Transverse colon (tissue), 4 donors: ENCODE results near the gene IGSF21. TPM values are rescaled to one million over a fixed set of nuclear protein-coding genes. Genes with fewer than 3 reads are reported as not detected.

ENCODE experiments used
- DNase-seq: peaks from one replicate; pipeline ENCODE4 v3.0.0-alpha.2; 2019
- H3K27ac ChIP-seq, 4 donors: fragments of 200-600 bp; sonication (generic); 2 replicates each; pipeline ENCODE4 v1.5.1; 2016 to 2018; ENCODE audit warnings: inconsistent platforms in 4 of 4
- H3K27me3 ChIP-seq: fragments of 200-600 bp; sonication (generic); 2 replicates; pipeline ENCODE4 v1.5.1; 2017; ENCODE audit warnings: inconsistent platforms
- H3K36me3 ChIP-seq, 4 donors: fragments of 200-600 bp; sonication (generic); 2 replicates each; pipeline ENCODE4 v1.5.1; 2017 to 2019; ENCODE audit warnings: inconsistent platforms in 4 of 4
- H3K4me1 ChIP-seq, 4 donors: fragments of 200-600 bp; sonication (generic); 2 replicates each; pipeline ENCODE4 v1.5.1; 2017 to 2020; ENCODE audit warnings: inconsistent platforms in 4 of 4
- H3K4me3 ChIP-seq, 4 donors: fragments of 200-600 bp; sonication (generic); 1 replicate in 1 of 4; 2 replicates in 3 of 4; pipeline versions ENCODE4 v1.5.1 to v1.6.1; 2017 to 2019; ENCODE audit warnings: inconsistent platforms in 4 of 4
- H3K9me3 ChIP-seq, 2 donors: fragments of 200-600 bp; sonication (generic); 2 replicates each; pipeline ENCODE4 v1.5.1; 2017 to 2019; ENCODE audit warnings: inconsistent platforms in 2 of 2
- CTCF ChIP-seq, 5 experiments: fragments of 200-600 bp in 3 of 5; fragments of 450-650 bp in 2 of 5; sonication (generic) in 3 of 5; IDR thresholded peaks; 1 replicate in 2 of 5; 2 replicates in 3 of 5; pipeline ENCODE4 v1.5.1; 2016 to 2017; ENCODE audit warnings: antibody characterized with exemption in 5 of 5, inconsistent platforms in 3 of 5, mild to moderate bottlenecking in 2 of 5, moderate library complexity in 1 of 5
- EP300 ChIP-seq: sonication (generic); formaldehyde crosslinking; IDR thresholded peaks from one replicate; pipeline ENCODE4 v1.6.1; 2017; ENCODE audit warnings: antibody characterized with exemption, low read depth
- POLR2A ChIP-seq: fragments of 450-650 bp; IDR thresholded peaks from one replicate; pipeline ENCODE4 v1.6.1; 2016; ENCODE audit warnings: antibody characterized with exemption, mild to moderate bottlenecking, moderate library complexity
- POLR2AphosphoS5 ChIP-seq, 3 donors: sonication (generic); formaldehyde crosslinking; IDR thresholded peaks; one replicate each; pipeline ENCODE4 v1.6.1; 2016; ENCODE audit warnings: antibody characterized with exemption in 3 of 3
- WGBS, 2 donors: methylation state at CpG; one replicate each; pipeline ENCODE4 v1.1.5; 2018; ENCODE audit warnings: low coverage in 1 of 2; 5-methylcytosine and 5-hydroxymethylcytosine counted together
- in situ Hi-C, 4 donors: fragments of 200-750 bp; cut with MboI; loops; one replicate each; pipeline versions ENCODE4 v1.15.0 to v1.15.1; 2017; ENCODE audit warnings: low sequenced_read_pairs in 3 of 4, low pct_ligation_motif_present in 1 of 4, low pct_unique_long_range_greater_than_20kb in 1 of 4
- intact Hi-C: fragments of 100-400 bp; cut with DNase I; formaldehyde crosslinking; loops from one replicate; pipeline ENCODE4 v1.15.1; 2023; ENCODE audit warnings: low total_unique reads
- total RNA-seq, 4 donors: library from RNA; depleted of rRNA; stranded (reverse); fragments of >200 nt; gene quantifications; one replicate each; pipeline ENCODE4 v1.1.0, GENCODE V29; 2016

Gene IGSF21
- total RNA-seq, 4 donors from 2014 or later: 1.1 to 6.8 (median 1.6) TPM; not detected in 1

DNA sequence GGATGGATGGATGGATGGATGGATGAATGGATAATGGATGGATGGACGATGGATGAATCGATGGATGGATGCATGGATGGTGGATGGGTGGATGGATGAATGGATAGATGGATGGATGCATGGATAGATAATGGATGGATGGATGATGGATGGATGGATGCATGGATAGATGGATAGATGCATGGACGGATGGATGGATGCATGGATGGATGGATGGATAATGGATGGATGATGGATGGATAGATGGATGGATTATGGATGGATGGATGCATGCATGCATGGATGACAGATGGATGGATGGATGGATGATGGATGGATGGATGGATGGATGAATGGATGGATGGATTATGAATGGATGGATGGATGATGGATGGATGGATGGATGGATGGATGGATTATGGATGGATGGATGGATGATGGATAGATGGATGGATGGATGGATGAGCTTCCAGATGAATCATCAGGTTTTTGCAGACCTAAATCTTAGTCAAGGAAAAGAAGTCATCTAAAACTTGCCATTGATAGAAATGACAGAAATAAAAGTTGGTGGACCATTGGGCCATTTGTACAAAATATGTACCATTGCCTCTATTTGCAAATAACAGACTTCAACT, 197.7 kb downstream of the IGSF21 start:
- Histone ChIP-seq H3K27ac (no peak overlapping the region), H3K36me3 (no peaks in the 10 kb centered on the region), H3K27me3 (peaks cover 9% of the 10 kb centered on the region), H3K4me3 (no peak overlapping the region), H3K9me3 (no peaks in the 10 kb centered on the region), H3K4me1 (no peaks in the 10 kb centered on the region)
- WGBS, 2 donors: 81 to 86% methylated on average over 3 of the region's 3 CpGs
- intact Hi-C loops: no loop called here
- TF ChIP-seq CTCF (IDR thresholded peaks at IDR 0.05) (no peak), EP300 (no peak), POLR2AphosphoS5 (IDR thresholded peaks at IDR 0.05) (no peak), POLR2A (no peak)
- no peak for DNase-seq
- in situ Hi-C loops: loop anchor here in 1 of 4 donors (25.0 kb wide), 1 partner anchor 257 kb away; no protein-coding TSS in a partner anchor

DNA sequence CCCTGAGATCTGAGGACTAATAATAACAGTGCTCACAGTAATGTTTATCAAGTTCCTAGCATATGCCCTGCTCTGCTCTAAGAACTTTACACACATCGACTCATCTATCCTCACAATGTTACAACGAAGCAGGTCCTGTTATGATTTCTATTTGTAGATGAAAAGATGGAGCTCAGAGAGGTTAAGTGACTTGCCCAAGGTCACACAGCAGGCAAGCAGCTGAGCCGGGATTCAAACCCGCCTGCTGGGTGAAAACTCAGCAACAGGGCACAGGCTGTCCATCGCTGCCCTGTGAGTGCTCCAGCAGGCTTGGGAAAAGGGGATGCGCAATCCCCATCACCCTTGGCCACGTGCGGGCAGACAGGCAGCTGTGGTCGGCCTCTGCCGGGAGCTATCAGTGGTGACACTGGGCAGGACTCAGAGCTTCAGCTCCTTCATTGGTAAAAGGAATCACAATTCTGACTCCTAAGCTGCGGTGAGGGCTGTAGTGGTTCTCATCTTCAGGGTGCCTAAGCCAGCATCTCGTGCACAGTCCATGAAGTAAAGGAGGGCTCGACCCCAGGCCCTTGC, 199.8 kb downstream of the IGSF21 start:
- WGBS, 2 donors: 68 to 70% methylated on average over 5 to 13 of the region's 13 CpGs
- Histone ChIP-seq H3K27me3 (peaks cover 9% of the 10 kb centered on the region), H3K27ac (no peak overlapping the region), H3K4me1 (no peaks in the 10 kb centered on the region), H3K9me3 (no peaks in the 10 kb centered on the region), H3K4me3 (no peak overlapping the region), H3K36me3 (no peaks in the 10 kb centered on the region)
- intact Hi-C loops: no loop called here
- DNase-seq: no peak
- no peak for TF ChIP-seq EP300
- TF ChIP-seq POLR2AphosphoS5 (IDR thresholded peaks at IDR 0.05): no peak
- no peak for TF ChIP-seq POLR2A
- TF ChIP-seq CTCF (IDR thresholded peaks at IDR 0.05): no peak
- in situ Hi-C loops: loop anchor here in 1 of 4 donors (25.0 kb wide), 1 partner anchor 255 kb away; no protein-coding TSS in a partner anchor

DNA sequence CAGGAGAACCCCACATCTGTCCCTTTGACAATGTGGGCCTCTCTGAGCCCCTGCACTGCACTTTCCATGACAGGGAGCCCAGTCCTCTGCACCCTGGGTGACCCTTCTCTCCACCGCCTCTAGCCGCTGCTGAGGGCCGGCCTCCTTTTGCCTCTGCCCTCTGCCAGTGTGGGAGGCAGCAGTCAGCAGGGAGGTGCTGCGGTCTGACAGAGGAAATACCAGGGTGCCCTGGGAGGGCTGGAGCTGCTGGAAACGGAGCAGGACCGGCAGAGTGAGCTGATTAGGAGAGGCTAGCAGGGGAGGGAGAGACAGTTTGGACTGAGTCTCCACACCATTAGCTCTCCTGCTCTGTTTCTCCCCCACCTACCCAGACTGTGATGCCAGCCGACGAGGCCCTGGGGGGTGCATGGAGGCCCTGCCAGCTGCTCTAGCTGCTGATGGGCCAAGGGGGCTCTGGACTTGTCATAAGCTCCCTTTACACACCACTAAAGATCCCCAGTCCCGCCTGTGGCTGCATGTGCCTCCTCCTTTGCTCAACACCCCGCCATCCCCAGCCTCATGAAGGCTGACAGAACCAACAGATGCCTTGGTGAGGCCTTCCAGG, 202.1 kb downstream of the IGSF21 start:
- 69 to 71% methylated on average over 2 to 10 of the region's 10 CpGs for WGBS, 2 donors
- no peaks in the 10 kb centered on the region for H3K4me1 ChIP-seq
- no peaks in the 10 kb centered on the region for H3K9me3 ChIP-seq
- TF ChIP-seq EP300 (no peak), CTCF (IDR thresholded peaks at IDR 0.05) (no peak), POLR2A (no peak), POLR2AphosphoS5 (IDR thresholded peaks at IDR 0.05) (no peak)
- no peaks in the 10 kb centered on the region for H3K27me3 ChIP-seq
- intact Hi-C loops: no loop called here
- H3K36me3 ChIP-seq: no peaks in the 10 kb centered on the region
- DNase-seq: no peak
- in situ Hi-C loops: loop anchor here in 1 of 4 donors (25.0 kb wide), 1 partner anchor 253 kb away; no protein-coding TSS in a partner anchor
- H3K27ac ChIP-seq: no peak overlapping the region
- no peak overlapping the region for H3K4me3 ChIP-seq

- TF ChIP-seq POLR2A (no peak), CTCF (IDR thresholded peaks at IDR 0.05) (no peak), EP300 (no peak), POLR2AphosphoS5 (IDR thresholded peaks at IDR 0.05) (no peak)
- intact Hi-C loops: no loop called here
- 20 to 89% methylated on average over 1 to 10 of the region's 10 CpGs for WGBS, 2 donors
Observed at GRCh38 chr1:18312961-18313360, 205.4 kb downstream of the IGSF21 start.

More at GRCh38 chr1:18312961-18313360, 205.4 kb downstream of the IGSF21 start:
- no peaks in the 10 kb centered on the region for H3K27me3 ChIP-seq
- no peaks in the 10 kb centered on the region for H3K9me3 ChIP-seq
- H3K36me3 ChIP-seq: no peaks in the 10 kb centered on the region
- DNase-seq: no peak
- H3K4me3 ChIP-seq: no peak overlapping the region
- no peaks in the 10 kb centered on the region for H3K4me1 ChIP-seq
- H3K27ac ChIP-seq: no peak overlapping the region
- in situ Hi-C loops: loop anchor here in 1 of 4 donors (25.0 kb wide), 1 partner anchor 249 kb away; no protein-coding TSS in a partner anchor
